Hepatocyte (in vitro differentiated cells): ENCODE measurements around the gene KNDC1.

Experiments used
- EZH2 ChIP-seq: fragments of 200-600 bp; sonication (generic); IDR thresholded peaks from 2 replicates; pipeline ENCODE4 v1.6.1; 2016; ENCODE audit warnings: antibody characterized with exemption, mild to moderate bottlenecking, borderline replicate concordance
- TF ChIP-seq, protein P1 (sequence below): fragments of 200-600 bp; sonication (generic); IDR thresholded peaks from 2 replicates; pipeline ENCODE4 v1.5.1; 2016; ENCODE audit warnings: antibody characterized with exemption, mild to moderate bottlenecking; ENCODE audit not compliant: poor library complexity

- TF ChIP-seq, protein P1, sequence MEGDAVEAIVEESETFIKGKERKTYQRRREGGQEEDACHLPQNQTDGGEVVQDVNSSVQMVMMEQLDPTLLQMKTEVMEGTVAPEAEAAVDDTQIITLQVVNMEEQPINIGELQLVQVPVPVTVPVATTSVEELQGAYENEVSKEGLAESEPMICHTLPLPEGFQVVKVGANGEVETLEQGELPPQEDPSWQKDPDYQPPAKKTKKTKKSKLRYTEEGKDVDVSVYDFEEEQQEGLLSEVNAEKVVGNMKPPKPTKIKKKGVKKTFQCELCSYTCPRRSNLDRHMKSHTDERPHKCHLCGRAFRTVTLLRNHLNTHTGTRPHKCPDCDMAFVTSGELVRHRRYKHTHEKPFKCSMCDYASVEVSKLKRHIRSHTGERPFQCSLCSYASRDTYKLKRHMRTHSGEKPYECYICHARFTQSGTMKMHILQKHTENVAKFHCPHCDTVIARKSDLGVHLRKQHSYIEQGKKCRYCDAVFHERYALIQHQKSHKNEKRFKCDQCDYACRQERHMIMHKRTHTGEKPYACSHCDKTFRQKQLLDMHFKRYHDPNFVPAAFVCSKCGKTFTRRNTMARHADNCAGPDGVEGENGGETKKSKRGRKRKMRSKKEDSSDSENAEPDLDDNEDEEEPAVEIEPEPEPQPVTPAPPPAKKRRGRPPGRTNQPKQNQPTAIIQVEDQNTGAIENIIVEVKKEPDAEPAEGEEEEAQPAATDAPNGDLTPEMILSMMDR: no peak
- no peak for TF ChIP-seq EZH2
Observed at GRCh38 chr10:133166828-133167692, 7.0 kb downstream of the KNDC1 start.
